Psoas muscle (tissue), 8 donors: ENCODE results near the gene DPP8. TPM values are rescaled to one million over a fixed set of nuclear protein-coding genes. Genes with fewer than 3 reads are reported as not detected.
"Not testable (repeated sequence)": the region's sequence is repeated elsewhere in the genome, so short reads cannot be mapped to it uniquely, and the experiment has no call there.

Experiments
- ATAC-seq, 4 donors: fragments of 200-7000 bp; cut with Tn5 transposase; one replicate each; pipeline ENCODE4 v1.9.1; 2020; ENCODE audit warnings: moderate library complexity in 3 of 4, mild to moderate bottlenecking in 2 of 4
- DNase-seq, 2 donors: peaks; one replicate each; pipeline ENCODE4 v3.0.0-alpha.2; 2020
- H3K27ac ChIP-seq: fragments of 200-600 bp; one replicate; pipeline ENCODE4 v1.8.0; 2022
- H3K27me3 ChIP-seq, 3 donors: fragments of 200-600 bp in 1 of 3; one replicate each; pipeline versions ENCODE4 v1.6.1 to v1.8.0; 2013 to 2022; ENCODE audit warnings: low read length in 2 of 3, mild to moderate bottlenecking in 2 of 3, moderate library complexity in 1 of 3; ENCODE audit not compliant: insufficient read depth in 3 of 3
- H3K36me3 ChIP-seq, 2 donors: fragments of 200-600 bp in 1 of 2; one replicate each; pipeline versions ENCODE4 v1.6.1 to v1.8.0; 2013 to 2022; ENCODE audit warnings: low read depth in 1 of 2, mild to moderate bottlenecking in 1 of 2, moderate library complexity in 1 of 2; ENCODE audit not compliant: insufficient read depth in 1 of 2
- H3K4me1 ChIP-seq: fragments of 200-600 bp; one replicate; pipeline ENCODE4 v1.8.0; 2022
- H3K4me3 ChIP-seq: fragments of 200-600 bp; one replicate; pipeline ENCODE4 v1.8.0; 2022; ENCODE audit warnings: mild to moderate bottlenecking
- H3K9me3 ChIP-seq: fragments of 200-600 bp; one replicate; pipeline ENCODE4 v1.8.0; 2022
- WGBS, 3 donors: extraction: QIAGEN DNeasy Blood & Tissue Kit; methylation state at CpG; one replicate each; pipeline versions ENCODE4 v1.1.6 to v1.1.7; 2013; 5-methylcytosine and 5-hydroxymethylcytosine counted together
- intact Hi-C, 2 donors: fragments of 100-400 bp; cut with DNase I; formaldehyde crosslinking; loops; one replicate each; pipeline versions ENCODE4 v1.11.0 to v1.14.2; 2022
- polyA plus RNA-seq, 3 donors: library from polyadenylated mRNA; stranded (reverse); fragments of 200-250 nt; gene quantifications; one replicate each; pipeline ENCODE4 v1.2.3, GENCODE V29; 2013
- total RNA-seq, 4 donors: library from RNA; stranded (reverse); fragmentation: NEBNext Ultra II Directional in 2 of 4; extraction: Animal tissue kit (Norgen Biotek cat#: 25700) in 2 of 4; gene quantifications; one replicate each; pipeline versions ENCODE4 v1.2.1 to v1.2.4, GENCODE V29; 2021 to 2023
- TF ChIP-seq, protein P1 (sequence below): fragments of 200-600 bp; IDR thresholded peaks from one replicate; pipeline ENCODE4 v1.8.0; 2022; ENCODE audit warnings: antibody characterized with exemption
- donor health status: healthy with polysubstance abuse.
- donor health status: DM: no; HTN: no; CAD: no; lungs with moderate emphysema.
- donor health status: Bipolar disorder and iron deficiency.
- donor health status: healthy.
- donor health status: DM: yes; HTN: yes; CAD: no.
- donor health status: DM: no; HTN: no; CAD: no.
- donor health status: DM: no; HTN: no; CAD: no.
- donor health status: DM: yes; HTN: yes; CAD: no.

The DPP8 gene
- total and polyA plus RNA-seq, 7 donors: 9.1 to 39.6 (median 31.5) TPM

DNA sequence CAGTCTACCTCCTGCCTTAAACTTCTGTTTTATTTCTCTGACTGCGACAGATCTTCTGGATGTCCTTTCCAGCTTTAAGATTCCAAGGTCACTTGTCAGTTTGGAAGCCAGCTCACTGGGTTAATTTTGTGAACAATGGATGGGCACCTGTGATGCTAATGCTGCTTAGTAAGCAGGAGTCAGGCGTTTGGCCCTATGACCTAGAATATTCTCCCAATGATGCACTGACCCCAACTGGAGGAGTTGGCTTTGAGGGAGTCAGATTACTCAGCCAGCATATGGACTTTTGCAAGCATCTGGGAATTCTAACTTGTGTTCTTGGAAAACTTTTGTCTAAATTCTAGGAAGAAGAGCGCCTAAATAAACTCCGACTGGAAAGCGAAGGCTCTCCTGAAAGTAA is 40.8 kb upstream of the DPP8 start:
- ATAC-seq: no peak
- no peak overlapping the region for H3K4me3 ChIP-seq

DNA sequence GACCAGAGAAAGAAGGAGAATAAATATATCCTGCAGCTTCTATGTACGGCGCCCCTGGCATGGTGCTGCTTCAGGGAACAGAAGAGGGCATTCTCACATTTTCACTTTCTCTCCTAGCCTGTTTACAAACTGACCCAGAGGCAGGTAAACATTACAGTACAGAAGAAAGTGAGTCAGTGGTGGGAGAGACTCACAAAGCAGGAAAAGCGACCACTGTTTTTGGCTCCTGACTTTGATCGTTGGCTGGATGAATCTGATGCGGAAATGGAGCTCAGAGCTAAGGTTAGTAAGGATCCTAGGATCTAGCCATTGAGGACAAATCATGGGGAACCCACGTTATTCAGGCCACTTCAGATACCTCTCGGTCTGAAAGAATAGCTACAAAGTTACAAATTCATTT is 39.1 kb upstream of the DPP8 start:
- 94 to 95% (median 94%) methylated on average over 7 of the region's 7 CpGs for WGBS, 3 donors
- Histone ChIP-seq H3K27me3 (no peaks in the 10 kb centered on the region), H3K4me3 (no peak overlapping the region), H3K27ac (no peak overlapping the region), H3K4me1 (no peaks in the 10 kb centered on the region), H3K36me3 (peaks cover 6 to 66% of the 10 kb centered on the region in 2 donors), H3K9me3 (no peaks in the 10 kb centered on the region)
- DNase-seq: no peak
- TF ChIP-seq, protein P1, sequence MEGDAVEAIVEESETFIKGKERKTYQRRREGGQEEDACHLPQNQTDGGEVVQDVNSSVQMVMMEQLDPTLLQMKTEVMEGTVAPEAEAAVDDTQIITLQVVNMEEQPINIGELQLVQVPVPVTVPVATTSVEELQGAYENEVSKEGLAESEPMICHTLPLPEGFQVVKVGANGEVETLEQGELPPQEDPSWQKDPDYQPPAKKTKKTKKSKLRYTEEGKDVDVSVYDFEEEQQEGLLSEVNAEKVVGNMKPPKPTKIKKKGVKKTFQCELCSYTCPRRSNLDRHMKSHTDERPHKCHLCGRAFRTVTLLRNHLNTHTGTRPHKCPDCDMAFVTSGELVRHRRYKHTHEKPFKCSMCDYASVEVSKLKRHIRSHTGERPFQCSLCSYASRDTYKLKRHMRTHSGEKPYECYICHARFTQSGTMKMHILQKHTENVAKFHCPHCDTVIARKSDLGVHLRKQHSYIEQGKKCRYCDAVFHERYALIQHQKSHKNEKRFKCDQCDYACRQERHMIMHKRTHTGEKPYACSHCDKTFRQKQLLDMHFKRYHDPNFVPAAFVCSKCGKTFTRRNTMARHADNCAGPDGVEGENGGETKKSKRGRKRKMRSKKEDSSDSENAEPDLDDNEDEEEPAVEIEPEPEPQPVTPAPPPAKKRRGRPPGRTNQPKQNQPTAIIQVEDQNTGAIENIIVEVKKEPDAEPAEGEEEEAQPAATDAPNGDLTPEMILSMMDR: no peak
- intact Hi-C loops: no loop called here
- ATAC-seq: no peak

More for the DNA sequence above, 40.8 kb upstream of the DPP8 start:
- no peaks in the 10 kb centered on the region for H3K4me1 ChIP-seq
- no peaks in the 10 kb centered on the region for H3K9me3 ChIP-seq
- H3K27me3 ChIP-seq: no peaks in the 10 kb centered on the region
- intact Hi-C loops: no loop called here
- peaks cover 6 to 75% of the 10 kb centered on the region in 2 donors for H3K36me3 ChIP-seq
- TF ChIP-seq, protein P1: no peak
- 72 to 86% (median 79%) methylated on average over 5 of the region's 5 CpGs for WGBS, 3 donors
- no peak overlapping the region for H3K27ac ChIP-seq
- DNase-seq: no peak

DNA sequence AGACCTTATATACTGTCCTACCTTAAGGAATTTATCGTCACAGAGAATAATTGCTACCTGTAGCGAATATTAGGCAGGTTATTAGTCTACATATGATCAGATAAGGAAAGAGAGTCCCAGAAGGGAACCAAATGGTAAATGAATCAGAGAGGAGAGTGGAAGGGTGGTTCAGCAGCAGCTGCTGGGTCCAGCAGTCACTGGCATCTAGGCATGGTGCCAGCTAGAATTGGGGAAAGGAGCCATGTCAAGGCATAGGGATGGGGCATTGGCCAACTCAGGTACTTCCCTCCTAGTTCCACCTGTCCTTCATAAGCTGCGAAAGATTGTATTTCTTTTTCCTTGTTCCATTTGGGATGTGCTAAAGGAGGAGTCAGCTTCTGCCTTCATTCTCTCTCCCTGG is 36.2 kb upstream of the DPP8 start:
- intact Hi-C loops: no loop called here
- Histone ChIP-seq H3K4me1 (peaks cover 13% of the 10 kb centered on the region), H3K27me3 (no peaks in the 10 kb centered on the region), H3K4me3 (no peak overlapping the region), H3K27ac (no peak overlapping the region), H3K9me3 (no peaks in the 10 kb centered on the region), H3K36me3 (peaks cover 6 to 44% of the 10 kb centered on the region in 2 donors)
- DNase-seq (no peak), ATAC-seq (no peak)
- WGBS, 3 donors: 95 to 100% (median 97%) methylated on average over 3 of the region's 3 CpGs
- TF ChIP-seq, protein P1: no peak

DNA sequence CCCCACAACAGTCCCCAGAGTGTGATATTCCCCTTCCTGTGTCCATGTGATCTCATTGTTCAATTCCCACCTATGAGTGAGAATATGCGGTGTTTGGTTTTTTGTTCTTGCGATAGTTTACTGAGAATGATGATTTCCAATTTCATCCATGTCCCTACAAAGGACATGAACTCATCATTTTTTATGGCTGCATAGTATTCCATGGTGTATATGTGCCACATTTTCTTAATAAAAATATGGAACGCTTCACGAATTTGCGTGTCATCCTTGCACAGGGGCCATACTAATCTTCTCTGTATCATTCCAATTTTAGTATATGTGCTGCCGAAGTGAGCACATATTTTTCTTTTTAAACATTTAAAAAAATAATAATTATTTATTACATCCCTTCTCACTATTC is 35.4 kb upstream of the DPP8 start:
- intact Hi-C loops, H3K27me3 ChIP-seq, DNase-seq, H3K27ac ChIP-seq, ATAC-seq, H3K4me3 ChIP-seq, H3K9me3 ChIP-seq: not testable (repeated sequence)
- peaks cover 13% of the 10 kb centered on the region for H3K4me1 ChIP-seq
- WGBS, 3 donors: 96 to 98% (median 97%) methylated on average over 4 of the region's 6 CpGs
- H3K36me3 ChIP-seq: peaks cover 6 to 38% of the 10 kb centered on the region in 2 donors

DNA sequence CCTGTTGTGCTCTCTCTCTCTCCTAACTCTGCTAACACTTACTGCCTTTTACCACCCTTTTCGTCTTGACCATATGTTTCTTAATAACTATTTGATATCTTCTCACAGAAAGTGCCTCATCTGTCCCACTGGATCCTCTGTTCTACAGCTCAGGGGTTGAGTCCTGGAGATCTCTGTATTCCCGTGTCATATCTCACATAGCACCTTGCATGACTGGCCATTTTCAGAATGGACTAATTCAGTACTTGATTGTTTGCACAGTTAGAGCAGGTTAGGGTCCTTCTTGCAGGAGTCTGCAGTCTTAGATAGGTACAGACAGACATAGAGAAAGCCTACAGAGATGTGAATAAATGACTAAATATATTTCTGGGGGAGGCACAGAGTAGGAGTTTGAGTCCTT is 33.7 kb upstream of the DPP8 start:
- H3K27me3 ChIP-seq: no peaks in the 10 kb centered on the region
- peaks cover 6 to 23% of the 10 kb centered on the region in 2 donors for H3K36me3 ChIP-seq
- ATAC-seq (no peak), DNase-seq (no peak)
- peaks cover 16% of the 10 kb centered on the region for H3K4me1 ChIP-seq
- H3K9me3 ChIP-seq: no peaks in the 10 kb centered on the region
- H3K27ac ChIP-seq: no peak overlapping the region
- TF ChIP-seq, protein P1: no peak
- H3K4me3 ChIP-seq: no peak overlapping the region
- intact Hi-C loops: no loop called here
- WGBS, 3 donors: 72 to 88% (median 78%) methylated on average over 2 of the region's 2 CpGs
